Measurements from ENCODE around the gene ATXN7L1. TPM values are rescaled to one million over a fixed set of nuclear protein-coding genes. Genes with fewer than 3 reads are reported as not detected.
A peak's percentile ranks its signal among the peaks of the same experiment; 100 is the strongest.

ATXN7L1 gene
- total RNA-seq, 1 donor from 2014 or later: 12.9 TPM

- intact Hi-C loops (cut with DNase I): no loop called here
- peak; percentile 59 for DNase-seq
- Histone ChIP-seq H3K4me3 (no peak overlapping the region), H3K4me1 (no peaks in the 10 kb centered on the region), H3K27ac (no peak overlapping the region), H3K9me3 (no peaks in the 10 kb centered on the region), H3K27me3 (no peaks in the 10 kb centered on the region), H3K36me3 (peaks cover 35% of the 10 kb centered on the region)
- no peak for TF ChIP-seq CTCF (IDR thresholded peaks at IDR 0.05)
- peak; percentile 8 for ATAC-seq
These were observed 262.6 kb downstream of the ATXN7L1 start for GRCh38 chr7:105613611-105614330.

GRCh38 chr7:105612806-105613205 lies 263.6 kb downstream of the ATXN7L1 start:
- no peak overlapping the region for H3K4me3 ChIP-seq
- H3K36me3 ChIP-seq: peaks cover 28% of the 10 kb centered on the region
- H3K9me3 ChIP-seq: no peaks in the 10 kb centered on the region
- H3K27me3 ChIP-seq: no peaks in the 10 kb centered on the region
- peak; percentile 53 for DNase-seq
- no peaks in the 10 kb centered on the region for H3K4me1 ChIP-seq
- no peak overlapping the region for H3K27ac ChIP-seq
- no peak for ATAC-seq
- no peak for TF ChIP-seq CTCF (IDR thresholded peaks at IDR 0.05)
- intact Hi-C loops (cut with DNase I): no loop called here

- no peaks in the 10 kb centered on the region for H3K4me1 ChIP-seq
- intact Hi-C loops (cut with DNase I): no loop called here
- DNase-seq (peak; percentile 23), ATAC-seq (no peak)
- no peaks in the 10 kb centered on the region for H3K27me3 ChIP-seq
- peaks cover 21% of the 10 kb centered on the region for H3K36me3 ChIP-seq
- TF ChIP-seq CTCF (IDR thresholded peaks at IDR 0.05): no peak
- H3K4me3 ChIP-seq: no peak overlapping the region
- H3K27ac ChIP-seq: no peak overlapping the region
- no peaks in the 10 kb centered on the region for H3K9me3 ChIP-seq
These were observed 264.3 kb downstream of the ATXN7L1 start for GRCh38 chr7:105611856-105612775.

GRCh38 chr7:105610165-105610930 lies 266.1 kb downstream of the ATXN7L1 start:
- H3K4me3 ChIP-seq: no peak overlapping the region
- H3K4me1 ChIP-seq: no peaks in the 10 kb centered on the region
- H3K9me3 ChIP-seq: no peaks in the 10 kb centered on the region
- intact Hi-C loops (cut with DNase I): no loop called here
- ATAC-seq: no peak
- DNase-seq: peak; percentile 28
- H3K27ac ChIP-seq: no peak overlapping the region
- H3K36me3 ChIP-seq: peaks cover 13% of the 10 kb centered on the region
- H3K27me3 ChIP-seq: no peaks in the 10 kb centered on the region
- TF ChIP-seq CTCF (IDR thresholded peaks at IDR 0.05): no peak

Measured in upper lobe of right lung (tissue), 1 donor.